Adrenal gland (tissue), 12 donors: ENCODE measurements around the gene SLC19A1. TPM values are rescaled to one million over a fixed set of nuclear protein-coding genes. Genes with fewer than 3 reads are reported as not detected.

Experiments used
- DNase-seq, 7 donors: peaks; one replicate each; pipeline ENCODE4 v3.0.0-alpha.2; 2019 to 2020
- H3K27ac ChIP-seq, 5 donors: fragments of 200-600 bp; sonication (generic) in 4 of 5; 1 replicate in 3 of 5; 2 replicates in 2 of 5; pipeline versions ENCODE4 v1.5.1 to v1.8.0; 2016 to 2020; ENCODE audit warnings: mild to moderate bottlenecking in 1 of 5
- H3K27me3 ChIP-seq: fragments of 200-600 bp; 2 replicates; pipeline ENCODE4 v1.8.0; 2021
- H3K36me3 ChIP-seq, 2 donors: fragments of 200-600 bp; replicated peaks in 1 of 2; 1 replicate in 1 of 2; 2 replicates in 1 of 2; pipeline versions ENCODE4 v1.5.1 to v1.8.0; 2018 to 2022
- H3K4me1 ChIP-seq, 2 donors: fragments of 200-600 bp; replicated peaks in 1 of 2; 1 replicate in 1 of 2; 2 replicates in 1 of 2; pipeline versions ENCODE4 v1.5.1 to v1.8.0; 2018 to 2021
- H3K4me3 ChIP-seq, 4 donors: fragments of 200-600 bp; sonication (generic) in 3 of 4; one replicate each; pipeline ENCODE4 v1.5.1; 2016 to 2018
- H3K9me3 ChIP-seq, 3 donors: fragments of 200-600 bp; sonication (generic) in 1 of 3; replicated peaks in 1 of 3; 1 replicate in 2 of 3; 2 replicates in 1 of 3; pipeline versions ENCODE4 v1.5.1 to v1.8.0; 2016 to 2021
- CTCF ChIP-seq, 6 experiments: fragments of 450-650 bp in 4 of 6; fragments of 200-600 bp in 2 of 6; sonication (generic) in 1 of 6; IDR thresholded peaks; 1 replicate in 5 of 6; 2 replicates in 1 of 6; pipeline versions ENCODE4 v1.5.1 to v1.8.0; 2016 to 2021; ENCODE audit warnings: antibody characterized with exemption in 6 of 6, mild to moderate bottlenecking in 2 of 6, moderate library complexity in 1 of 6
- POLR2A ChIP-seq, 2 donors: fragments of 450-650 bp; IDR thresholded peaks; one replicate each; pipeline ENCODE4 v1.6.1; 2017; ENCODE audit warnings: antibody characterized with exemption in 2 of 2, mild to moderate bottlenecking in 2 of 2, moderate library complexity in 1 of 2
- WGBS, 4 donors: extraction: QIAGEN DNeasy Blood & Tissue Kit in 2 of 4; methylation state at CpG; one replicate each; pipeline versions ENCODE4 v1.1.5 to v1.1.7; 2013 to 2017; 5-methylcytosine and 5-hydroxymethylcytosine counted together
- intact Hi-C, 2 donors: fragments of 100-400 bp; cut with DNase I; formaldehyde crosslinking; loops; one replicate each; pipeline versions ENCODE4 v1.14.1 to v1.15.0; 2022 to 2023
- polyA plus RNA-seq, 3 donors: library from polyadenylated mRNA; stranded (reverse); fragments of 200-250 nt in 2 of 3; fragments of 350-450 nt in 1 of 3; fragmentation: Illumina TruSeq in 1 of 3; extraction: RNeasy Lipid Tissue Mini Kit (QIAGEN cat#74804) in 1 of 3; gene quantifications; one replicate each; pipeline ENCODE4 v1.2.3, GENCODE V29; 2013 to 2014
- total RNA-seq, 9 donors: library from RNA; depleted of rRNA in 4 of 9; stranded (reverse); fragments of >200 nt in 4 of 9; fragments of 120-200 nt in 1 of 9; fragmentation: NEBNext Ultra II Directional in 1 of 9; extraction: Animal tissue kit (Norgen Biotek cat#: 25700) in 1 of 9; gene quantifications; one replicate each; pipeline versions ENCODE4 v1.1.0 to v1.2.4, GENCODE V29; 2013 to 2023
- donor health status: healthy with polysubstance abuse.
- donor health status: Bipolar disorder and iron deficiency.
- donor health status: DM: yes; HTN: yes; CAD: no.
- donor health status: DM: no; HTN: no; CAD: no.
- donor health status: DM: no; HTN: no; CAD: no.
- donor health status: DM: yes; HTN: yes; CAD: no.

SLC19A1 gene
- total and polyA plus RNA-seq, 12 donors: 1.7 to 21.2 (median 15.3) TPM

GRCh38 chr21:45490049-45490731 is 52.0 kb downstream of the SLC19A1 start:
- WGBS, 4 donors: 81 to 100% (median 91%) methylated on average over 1 to 27 of the region's 29 CpGs
- Histone ChIP-seq H3K9me3 (no peaks in the 10 kb centered on the region), H3K4me3 (no peak overlapping the region), H3K4me1 (no peaks in the 10 kb centered on the region), H3K27me3 (no peaks in the 10 kb centered on the region), H3K36me3 (peaks cover 0 to 20% of the 10 kb centered on the region in 2 donors), H3K27ac (no peak overlapping the region)
- TF ChIP-seq CTCF (IDR thresholded peaks at IDR 0.05) (no peak), POLR2A (IDR thresholded peaks at IDR 0.05) (no peak)
- DNase-seq: no peak
- intact Hi-C loops: no loop called here

GRCh38 chr21:45489722-45489982 is 52.6 kb downstream of the SLC19A1 start:
- TF ChIP-seq CTCF (IDR thresholded peaks at IDR 0.05): no peak
- TF ChIP-seq POLR2A (IDR thresholded peaks at IDR 0.05): no peak
- no peak overlapping the region for H3K27ac ChIP-seq
- DNase-seq: no peak
- H3K36me3 ChIP-seq: peaks cover 0 to 14% of the 10 kb centered on the region in 2 donors
- H3K4me3 ChIP-seq: no peak overlapping the region
- intact Hi-C loops: no loop called here
- WGBS, 4 donors: 56 to 78% (median 57%) methylated on average over 7 to 9 of the region's 9 CpGs
- H3K9me3 ChIP-seq: no peaks in the 10 kb centered on the region
- no peaks in the 10 kb centered on the region for H3K4me1 ChIP-seq
- H3K27me3 ChIP-seq: no peaks in the 10 kb centered on the region

GRCh38 chr21:45488931-45489721 is 53.1 kb downstream of the SLC19A1 start:
- Histone ChIP-seq H3K4me3 (no peak overlapping the region), H3K9me3 (no peaks in the 10 kb centered on the region), H3K27me3 (no peaks in the 10 kb centered on the region), H3K4me1 (no peaks in the 10 kb centered on the region), H3K36me3 (peaks cover 0 to 14% of the 10 kb centered on the region in 2 donors), H3K27ac (no peak overlapping the region)
- intact Hi-C loops: no loop called here
- 89 to 96% (median 90%) methylated on average over 22 to 36 of the region's 36 CpGs for WGBS, 4 donors
- no peak for TF ChIP-seq POLR2A (IDR thresholded peaks at IDR 0.05)
- TF ChIP-seq CTCF (IDR thresholded peaks at IDR 0.05): no peak
- no peak for DNase-seq

GRCh38 chr21:45487891-45488600 is 54.2 kb downstream of the SLC19A1 start:
- Histone ChIP-seq H3K36me3 (peaks cover 0 to 10% of the 10 kb centered on the region in 2 donors), H3K27ac (no peak overlapping the region), H3K4me3 (no peak overlapping the region), H3K4me1 (no peaks in the 10 kb centered on the region), H3K9me3 (no peaks in the 10 kb centered on the region), H3K27me3 (no peaks in the 10 kb centered on the region)
- DNase-seq: no peak
- 79 to 86% (median 83%) methylated on average over 12 to 18 of the region's 18 CpGs for WGBS, 4 donors
- TF ChIP-seq CTCF (IDR thresholded peaks at IDR 0.05) (no peak), POLR2A (IDR thresholded peaks at IDR 0.05) (no peak)
- intact Hi-C loops: no loop called here
